Activated naive CD4-positive, alpha-beta T cell treated with anti-CD3 and anti-CD28 coated beads, Interleukin-2, amount 10 ng/mL, durations not matched to agents 7 days and 5 days (primary cell): ENCODE data around the gene FHIP1A.

ENCODE experiments used
- CTCF ChIA-PET: fragments of 350-600 bp; sonication (Branson Sonifier 250); formaldehyde crosslinking; loops from one replicate; lab custom pipeline; 2021; ENCODE audit warnings: antibody characterized with exemption; lab: Charles Lee
- DNase-seq: peaks from one replicate; pipeline ENCODE4 v3.0.0-alpha.2; 2020
- H3K27ac Mint-ChIP-seq: one replicate; pipeline ENCODE4 v1.8.0; 2021; ENCODE audit warnings: mild to moderate bottlenecking, moderate library complexity, mixed read lengths
- H3K27me3 Mint-ChIP-seq: one replicate; pipeline ENCODE4 v1.8.0; 2021; ENCODE audit warnings: mild to moderate bottlenecking, mixed read lengths
- H3K36me3 Mint-ChIP-seq: one replicate; pipeline ENCODE4 v1.8.0; 2021; ENCODE audit warnings: mixed read lengths
- H3K4me1 Mint-ChIP-seq: one replicate; pipeline ENCODE4 v1.8.0; 2021; ENCODE audit warnings: mixed read lengths
- H3K4me3 Mint-ChIP-seq: one replicate; pipeline ENCODE4 v1.8.0; 2021; ENCODE audit warnings: mild to moderate bottlenecking, moderate library complexity, mixed read lengths
- H3K9me3 Mint-ChIP-seq: one replicate; pipeline ENCODE4 v1.8.0; 2021; ENCODE audit warnings: mixed read lengths

The FHIP1A gene

GRCh38 chr4:151455212-151455611 lies 46.2 kb downstream of the FHIP1A start:
- Mint-ChIP-seq H3K4me1 (no peaks in the 10 kb centered on the region), H3K9me3 (no peaks in the 10 kb centered on the region), H3K4me3 (no peak overlapping the region), H3K27ac (no peak overlapping the region), H3K36me3 (no peaks in the 10 kb centered on the region), H3K27me3 (peaks cover 8% of the 10 kb centered on the region)
- CTCF ChIA-PET = no interaction called here
- no peak for DNase-seq

- no peak for DNase-seq
- Mint-ChIP-seq H3K36me3 (no peaks in the 10 kb centered on the region), H3K27ac (no peak overlapping the region), H3K4me1 (no peaks in the 10 kb centered on the region), H3K27me3 (peaks cover 5% of the 10 kb centered on the region), H3K4me3 (no peak overlapping the region), H3K9me3 (no peaks in the 10 kb centered on the region)
- CTCF ChIA-PET = no interaction called here
These were observed 49.2 kb downstream of the FHIP1A start for GRCh38 chr4:151458148-151458547.
